ENCODE data around the gene EGFR.

The EGFR gene

DNA sequence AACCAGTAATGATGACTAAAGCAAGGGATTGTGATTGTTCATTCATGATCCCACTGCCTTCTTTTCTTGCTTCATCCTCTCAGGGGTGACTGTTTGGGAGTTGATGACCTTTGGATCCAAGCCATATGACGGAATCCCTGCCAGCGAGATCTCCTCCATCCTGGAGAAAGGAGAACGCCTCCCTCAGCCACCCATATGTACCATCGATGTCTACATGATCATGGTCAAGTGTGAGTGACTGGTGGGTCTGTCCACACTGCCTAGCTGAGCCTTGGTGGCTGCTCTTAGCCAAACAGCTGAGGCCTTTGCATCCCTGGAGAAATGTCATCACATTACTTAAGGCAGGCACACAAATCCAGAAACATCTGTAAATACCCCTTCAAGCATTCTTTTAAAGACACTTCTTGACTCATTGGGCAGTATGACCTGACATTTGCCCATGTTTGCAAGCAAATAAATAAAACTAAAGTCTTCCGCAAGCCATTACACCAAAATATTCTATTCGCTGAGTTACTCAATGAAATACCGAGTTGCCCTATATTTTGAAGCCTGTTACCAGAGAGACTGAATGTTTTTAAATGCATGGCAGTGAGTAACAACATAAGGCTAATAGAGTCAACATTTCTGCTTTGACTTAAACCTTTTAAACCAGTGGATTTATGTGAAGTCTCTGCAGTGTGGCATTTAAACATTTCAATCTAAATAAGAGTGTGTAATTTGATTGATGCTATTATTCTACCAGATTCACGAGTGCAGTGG lies 180.0 kb downstream of the EGFR start:
- DNase-seq: no peak

DNA sequence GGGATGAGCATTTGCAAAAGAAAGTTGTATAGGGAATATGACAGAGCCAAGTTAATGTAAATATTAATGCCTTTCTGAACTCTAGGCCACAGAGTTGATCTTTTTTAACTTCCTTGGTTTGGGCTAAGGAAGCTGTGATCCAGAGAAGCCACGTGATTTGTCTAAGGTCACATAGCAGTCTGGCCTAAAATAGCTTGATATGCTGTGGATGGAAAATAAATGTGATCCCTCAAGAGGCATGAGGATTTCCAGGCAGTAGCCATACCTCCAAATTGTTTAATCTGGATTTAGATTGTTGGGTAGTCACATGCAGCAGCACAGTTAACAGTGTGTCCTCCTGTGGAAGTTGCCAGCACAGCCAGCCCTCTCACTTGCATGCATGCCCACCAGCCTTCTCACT lies 180.6 kb downstream of the EGFR start:
- DNase-seq: no peak

- DNase-seq: no peak
Observed at GRCh38 chr7:55200441-55200840, 181.6 kb downstream of the EGFR start.

DNA sequence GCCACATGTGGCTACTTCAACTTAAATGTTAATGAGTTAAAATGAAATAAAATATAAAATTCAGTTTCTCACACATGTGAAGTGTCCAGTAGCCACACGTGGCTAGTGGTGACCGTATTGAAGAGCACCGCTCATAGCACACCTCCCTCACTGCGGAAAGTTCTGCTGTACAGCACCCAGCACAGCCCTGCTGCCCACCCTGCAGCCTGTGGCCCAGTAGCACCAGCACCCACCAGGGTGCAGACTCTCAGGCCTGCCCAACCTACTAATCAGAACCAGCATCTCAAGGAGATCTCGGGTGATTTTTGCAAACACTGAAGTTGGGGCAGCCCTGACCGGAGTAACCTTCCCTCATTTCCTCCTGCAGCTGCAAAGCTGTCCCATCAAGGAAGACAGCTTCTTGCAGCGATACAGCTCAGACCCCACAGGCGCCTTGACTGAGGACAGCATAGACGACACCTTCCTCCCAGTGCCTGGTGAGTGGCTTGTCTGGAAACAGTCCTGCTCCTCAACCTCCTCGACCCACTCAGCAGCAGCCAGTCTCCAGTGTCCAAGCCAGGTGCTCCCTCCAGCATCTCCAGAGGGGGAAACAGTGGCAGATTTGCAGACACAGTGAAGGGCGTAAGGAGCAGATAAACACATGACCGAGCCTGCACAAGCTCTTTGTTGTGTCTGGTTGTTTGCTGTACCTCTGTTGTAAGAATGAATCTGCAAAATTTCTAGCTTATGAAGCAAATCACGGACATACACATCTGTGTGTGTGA lies 183.5 kb downstream of the EGFR start:
- DNase-seq: no peak

GRCh38 chr7:55203300-55203699 lies 184.5 kb downstream of the EGFR start:
- DNase-seq: no peak

DNA sequence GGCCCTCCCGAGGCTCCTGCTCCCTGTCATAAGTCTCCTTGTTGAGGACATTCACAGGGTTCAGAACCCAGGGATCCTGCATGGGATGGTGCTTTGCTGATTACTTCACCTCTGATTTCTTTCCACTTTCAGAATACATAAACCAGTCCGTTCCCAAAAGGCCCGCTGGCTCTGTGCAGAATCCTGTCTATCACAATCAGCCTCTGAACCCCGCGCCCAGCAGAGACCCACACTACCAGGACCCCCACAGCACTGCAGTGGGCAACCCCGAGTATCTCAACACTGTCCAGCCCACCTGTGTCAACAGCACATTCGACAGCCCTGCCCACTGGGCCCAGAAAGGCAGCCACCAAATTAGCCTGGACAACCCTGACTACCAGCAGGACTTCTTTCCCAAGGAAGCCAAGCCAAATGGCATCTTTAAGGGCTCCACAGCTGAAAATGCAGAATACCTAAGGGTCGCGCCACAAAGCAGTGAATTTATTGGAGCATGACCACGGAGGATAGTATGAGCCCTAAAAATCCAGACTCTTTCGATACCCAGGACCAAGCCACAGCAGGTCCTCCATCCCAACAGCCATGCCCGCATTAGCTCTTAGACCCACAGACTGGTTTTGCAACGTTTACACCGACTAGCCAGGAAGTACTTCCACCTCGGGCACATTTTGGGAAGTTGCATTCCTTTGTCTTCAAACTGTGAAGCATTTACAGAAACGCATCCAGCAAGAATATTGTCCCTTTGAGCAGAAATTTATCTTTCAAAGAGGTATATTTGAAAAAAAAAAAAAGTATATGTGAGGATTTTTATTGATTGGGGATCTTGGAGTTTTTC lies 186.5 kb downstream of the EGFR start:
- no peak for DNase-seq

- DNase-seq: no peak
Observed at GRCh38 chr7:55206235-55207029, 187.6 kb downstream of the EGFR start.

- no peak for DNase-seq
Observed at GRCh38 chr7:55207436-55208125, 188.8 kb downstream of the EGFR start.

DNA sequence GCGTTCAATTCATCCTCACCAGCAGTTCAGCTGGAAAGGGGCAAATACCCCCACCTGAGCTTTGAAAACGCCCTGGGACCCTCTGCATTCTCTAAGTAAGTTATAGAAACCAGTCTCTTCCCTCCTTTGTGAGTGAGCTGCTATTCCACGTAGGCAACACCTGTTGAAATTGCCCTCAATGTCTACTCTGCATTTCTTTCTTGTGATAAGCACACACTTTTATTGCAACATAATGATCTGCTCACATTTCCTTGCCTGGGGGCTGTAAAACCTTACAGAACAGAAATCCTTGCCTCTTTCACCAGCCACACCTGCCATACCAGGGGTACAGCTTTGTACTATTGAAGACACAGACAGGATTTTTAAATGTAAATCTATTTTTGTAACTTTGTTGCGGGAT lies 190.5 kb downstream of the EGFR start:
- peak; percentile 1 for DNase-seq

- no peak for DNase-seq
Observed at GRCh38 chr7:55210176-55210575, 191.4 kb downstream of the EGFR start.

- no peak for DNase-seq
Observed at GRCh38 chr7:55210716-55211115, 191.9 kb downstream of the EGFR start.

DNA sequence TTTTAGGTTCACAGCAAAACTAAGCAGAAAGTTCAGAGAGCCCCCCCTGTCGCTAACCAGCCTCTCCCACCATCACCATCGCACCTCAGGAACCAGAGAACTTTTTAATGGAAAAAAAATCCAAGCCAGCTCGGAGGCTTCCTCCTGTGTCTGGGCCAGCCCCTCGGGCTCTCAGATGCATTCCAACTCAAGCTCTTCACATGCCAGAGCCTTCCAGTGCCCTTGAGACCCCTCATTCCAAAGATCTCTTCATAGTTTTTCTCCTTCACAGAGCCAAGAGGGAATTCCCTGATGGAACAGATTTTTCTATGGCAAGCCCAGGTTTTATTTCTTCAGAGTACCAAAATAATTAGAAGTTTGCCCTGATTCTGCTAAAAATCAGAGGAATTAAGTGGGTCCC lies 192.9 kb downstream of the EGFR start:
- DNase-seq: no peak

DNA sequence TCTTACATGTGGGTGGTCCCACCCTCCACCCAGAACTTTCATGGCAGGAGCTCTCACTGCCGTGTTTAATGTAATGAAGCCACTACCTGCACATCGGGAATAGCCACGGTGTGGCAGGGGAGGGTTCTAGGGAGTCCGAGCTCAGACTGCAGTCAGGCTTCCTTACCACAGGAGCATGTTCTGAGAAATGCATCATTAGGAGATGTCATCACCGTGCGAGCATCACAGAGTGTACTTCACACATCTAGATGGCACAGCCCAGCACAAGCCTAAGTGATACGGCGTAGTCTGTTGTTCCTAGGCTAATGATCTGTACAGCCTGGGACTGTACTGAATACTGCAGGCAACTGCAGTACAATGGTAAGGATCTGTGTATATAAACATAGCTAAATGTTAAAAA lies 193.4 kb downstream of the EGFR start:
- no peak for DNase-seq

- no peak for DNase-seq
Observed at GRCh38 chr7:55212838-55213237, 194.0 kb downstream of the EGFR start.

DNA sequence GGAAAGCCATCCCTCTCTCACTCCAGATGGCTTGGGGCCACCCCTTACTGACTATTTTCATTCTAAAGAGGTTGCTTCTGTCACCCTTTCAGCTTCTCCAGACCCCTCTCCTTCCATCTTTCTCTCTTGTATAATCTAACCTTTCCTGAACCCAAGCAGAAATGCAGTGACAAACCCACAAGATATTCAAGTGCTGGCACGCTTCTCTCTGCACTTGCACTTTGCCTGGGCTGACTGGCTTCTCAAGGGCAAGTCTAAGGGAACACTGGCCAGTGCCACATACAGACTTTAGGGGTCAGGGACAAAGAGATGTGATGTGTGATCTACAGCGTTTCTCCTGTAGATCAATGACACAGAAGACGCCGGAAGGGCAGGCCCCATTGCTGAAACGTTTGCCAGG lies 195.9 kb downstream of the EGFR start:
- no peak for DNase-seq

DNA sequence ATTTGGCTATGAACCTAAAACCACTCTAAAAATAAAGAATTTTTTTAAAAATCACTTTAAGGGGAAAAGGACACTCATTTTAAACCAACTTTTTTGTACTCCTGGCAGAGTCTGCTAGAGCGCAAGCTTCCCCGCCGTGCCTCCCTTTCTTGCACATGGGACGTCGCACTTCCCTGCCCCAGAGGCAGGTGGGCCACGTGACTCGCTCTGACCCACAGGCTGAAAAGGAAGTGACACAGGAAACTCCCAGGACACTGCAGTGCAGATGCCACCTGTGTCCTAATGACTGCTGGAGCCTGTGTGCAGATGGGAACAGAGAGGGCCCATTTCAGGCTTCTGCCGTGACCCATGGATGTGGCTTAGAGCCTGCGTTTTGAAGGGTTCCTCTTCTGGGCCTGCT lies 204.2 kb downstream of the EGFR start:
- no peak for DNase-seq

DNA sequence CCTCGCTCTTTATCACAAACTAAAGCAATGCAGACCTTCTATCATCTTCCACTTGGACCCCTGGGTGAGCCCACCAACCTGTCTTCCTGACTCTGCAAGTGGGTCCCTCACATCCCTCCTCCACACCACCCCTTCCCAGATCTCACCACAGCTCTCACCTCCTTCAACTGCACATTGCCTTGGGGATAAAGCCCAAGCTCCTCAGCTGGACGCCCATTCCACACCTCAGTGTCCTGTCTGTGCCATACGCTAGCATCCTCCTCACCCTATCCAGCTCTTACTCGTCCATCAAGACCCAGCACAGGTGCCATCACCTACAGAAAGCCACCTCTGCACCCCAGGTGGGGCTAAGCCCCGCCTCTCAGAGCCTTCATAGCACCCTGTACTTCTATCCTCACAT lies 205.3 kb downstream of the EGFR start:
- no peak for DNase-seq

DNA sequence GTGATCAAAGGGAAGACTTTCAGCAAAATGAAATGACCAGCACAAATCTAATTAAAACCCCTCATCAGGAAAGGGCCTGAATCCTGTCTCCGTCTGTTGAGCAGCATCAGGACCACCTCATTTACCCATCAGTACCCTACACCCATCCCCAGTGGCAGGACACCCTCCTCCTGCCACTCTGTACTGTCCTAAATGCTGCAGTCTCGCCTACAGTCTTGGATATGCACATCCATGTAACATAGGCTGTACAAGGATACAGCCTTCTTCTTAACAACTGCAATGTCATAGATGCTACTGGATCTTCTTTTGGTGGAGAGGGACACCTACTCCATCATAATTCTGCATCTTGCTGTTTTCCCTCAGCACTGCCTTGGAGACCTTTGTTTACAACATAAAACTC lies 206.0 kb downstream of the EGFR start:
- no peak for DNase-seq

- DNase-seq: no peak
Observed at GRCh38 chr7:55230014-55230413, 211.2 kb downstream of the EGFR start.

DNA sequence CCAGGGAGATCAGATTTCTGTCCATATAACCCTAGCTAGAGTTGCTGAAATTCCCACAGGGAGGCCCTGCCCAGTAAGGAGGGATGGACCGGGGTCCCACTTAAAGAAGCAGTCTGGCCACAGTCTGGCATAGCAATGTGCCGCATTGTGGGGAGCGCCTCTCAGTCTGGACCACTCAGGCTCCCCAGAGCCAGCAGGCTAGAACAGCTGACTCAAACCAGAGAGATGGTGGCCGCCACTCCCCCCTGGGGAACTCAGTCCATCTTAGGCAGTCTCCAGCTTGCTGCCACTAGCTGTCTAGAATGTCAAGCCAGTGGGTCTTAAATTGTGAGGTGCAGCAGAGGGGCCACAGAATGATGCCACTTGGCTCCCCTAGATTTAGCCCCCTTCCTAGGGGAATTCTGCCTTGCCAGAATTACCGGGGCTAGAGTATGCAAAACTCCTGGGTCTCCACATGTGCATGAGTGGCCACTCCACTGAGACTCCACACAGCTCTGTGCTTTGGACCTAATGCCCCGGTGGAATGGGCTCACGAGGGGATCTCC lies 213.0 kb downstream of the EGFR start:
- DNase-seq: no peak

- DNase-seq: no peak
Observed at GRCh38 chr7:55233001-55233400, 214.2 kb downstream of the EGFR start.

DNA sequence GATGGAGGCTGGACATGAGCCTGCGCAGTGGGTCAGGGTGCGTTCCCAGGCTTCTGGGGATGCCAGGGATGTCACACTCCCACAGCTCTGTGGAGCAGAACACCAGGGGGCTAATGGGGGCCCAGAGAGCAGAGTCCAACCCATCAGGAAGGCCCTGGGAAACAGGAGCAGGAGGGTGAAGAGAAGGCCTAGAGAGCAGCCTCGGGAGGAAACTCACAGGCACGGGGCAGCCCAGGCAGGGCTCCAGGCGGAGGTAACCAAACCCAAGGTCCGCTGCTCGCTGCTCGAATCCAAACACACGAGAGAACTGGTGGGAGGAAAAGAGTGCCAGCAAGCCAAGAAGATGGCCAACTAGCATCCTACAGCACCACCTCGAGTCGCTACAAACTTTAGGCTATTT lies 215.6 kb downstream of the EGFR start:
- DNase-seq: no peak

All from NCI-H1436 (cell line).